ENCODE data around the gene SLC25A39. TPM values are rescaled to one million over a fixed set of nuclear protein-coding genes. Genes with fewer than 3 reads are reported as not detected.
"Not testable (repeated sequence)": the region's sequence is repeated elsewhere in the genome, so short reads cannot be mapped to it uniquely, and the experiment has no call there.

The SLC25A39 gene
- total RNA-seq, 1 donor from 2014 or later: 129 TPM

GRCh38 chr17:44334727-44335126 lies 10.1 kb upstream of the SLC25A39 start:
- POLR2A ChIA-PET: interaction anchor here (0.7 to 1.2 kb wide), 5 partner anchors 8 to 232 kb away, joined by 3 to 7 read pairs (median 5); partner anchors contain the start of gene GRN
- intact Hi-C loops (cut with micrococcal nuclease): no loop called here
- H3K4me3 Mint-ChIP-seq: no peak overlapping the region

GRCh38 chr17:44334315-44334714 lies 9.7 kb upstream of the SLC25A39 start:
- H3K4me3 Mint-ChIP-seq: no peak overlapping the region
- DNase-seq (no peak), ATAC-seq (ENCODE audit: low read depth) (no peak)
- ChIA-PET POLR2A (interaction anchor here (0.8 to 1.2 kb wide), 2 partner anchors 11 to 13 kb away, joined by 3 to 7 read pairs; no protein-coding TSS in a partner anchor), CTCF (no interaction called here)
- no peaks in the 10 kb centered on the region for H3K36me3 Mint-ChIP-seq (ENCODE audit: low read depth)
- peaks cover 27% of the 10 kb centered on the region for H3K4me1 Mint-ChIP-seq
- TF ChIP-seq CTCF (IDR thresholded peaks at IDR 0.05): no peak
- intact Hi-C loops (cut with micrococcal nuclease): no loop called here
- H3K27ac Mint-ChIP-seq: peak overlapping the region; percentile 53
- H3K27me3 Mint-ChIP-seq: no peaks in the 10 kb centered on the region
- no peaks in the 10 kb centered on the region for H3K9me3 Mint-ChIP-seq

More at GRCh38 chr17:44334727-44335126, 10.1 kb upstream of the SLC25A39 start:
- H3K36me3 Mint-ChIP-seq (ENCODE audit: low read depth): no peaks in the 10 kb centered on the region
- no peak for TF ChIP-seq CTCF (IDR thresholded peaks at IDR 0.05)
- CTCF ChIA-PET: no interaction called here
- peak overlapping the region; percentile 53 for H3K27ac Mint-ChIP-seq
- no peak for ATAC-seq (ENCODE audit: low read depth)
- peaks cover 27% of the 10 kb centered on the region for H3K4me1 Mint-ChIP-seq
- DNase-seq: no peak
- H3K27me3 Mint-ChIP-seq: no peaks in the 10 kb centered on the region
- no peaks in the 10 kb centered on the region for H3K9me3 Mint-ChIP-seq

- no peaks in the 10 kb centered on the region for H3K27me3 Mint-ChIP-seq
- no peak for TF ChIP-seq CTCF (IDR thresholded peaks at IDR 0.05)
- H3K4me3 Mint-ChIP-seq: no peak overlapping the region
- H3K9me3 Mint-ChIP-seq: no peaks in the 10 kb centered on the region
- intact Hi-C loops (cut with micrococcal nuclease): no loop called here
- DNase-seq: no peak
- ATAC-seq (ENCODE audit: low read depth): no peak
- POLR2A ChIA-PET: interaction anchor here (1.2 to 11.6 kb wide), 2 partner anchors 12 to 115 kb away, joined by 7 to 237 read pairs; partner anchors contain the start of gene UBTF
- peaks cover 23% of the 10 kb centered on the region for H3K4me1 Mint-ChIP-seq
- CTCF ChIA-PET: interaction anchor here (0.9 to 4.2 kb wide), 4 partner anchors 12 to 123 kb away, joined by 4 to 38 read pairs (median 20); partner anchors contain the start of genes GRN and UBTF
- no peaks in the 10 kb centered on the region for H3K36me3 Mint-ChIP-seq (ENCODE audit: low read depth)
- H3K27ac Mint-ChIP-seq: no peak overlapping the region
Observed at GRCh38 chr17:44333371-44333770, 8.7 kb upstream of the SLC25A39 start.

- H3K27ac Mint-ChIP-seq: no peak overlapping the region
- peak; percentile 32 for ATAC-seq (ENCODE audit: low read depth)
- no peaks in the 10 kb centered on the region for H3K36me3 Mint-ChIP-seq (ENCODE audit: low read depth)
- intact Hi-C loops (cut with micrococcal nuclease): loop anchor here (1.0 kb wide), 4 partner anchors 14 to 131 kb away; partner anchors contain the start of gene GRN
- no peaks in the 10 kb centered on the region for H3K9me3 Mint-ChIP-seq
- H3K4me3 Mint-ChIP-seq: no peak overlapping the region
- peak; percentile 88 for TF ChIP-seq CTCF (IDR thresholded peaks at IDR 0.05)
- no peak for DNase-seq
- ChIA-PET CTCF (interaction anchor here (0.7 to 4.6 kb wide), 15 partner anchors 13 to 306 kb away, joined by 3 to 45 read pairs (median 4); partner anchors contain the start of genes GRN and UBTF), POLR2A (interaction anchor here (1.5 to 11.6 kb wide), 6 partner anchors 14 to 125 kb away, joined by 5 to 237 read pairs (median 12); partner anchors contain the start of genes GRN and UBTF)
- peaks cover 34% of the 10 kb centered on the region for H3K4me1 Mint-ChIP-seq
- no peaks in the 10 kb centered on the region for H3K27me3 Mint-ChIP-seq
Observed at GRCh38 chr17:44331249-44331760, 6.7 kb upstream of the SLC25A39 start.

GRCh38 chr17:44330263-44330662 lies 5.6 kb upstream of the SLC25A39 start:
- CTCF ChIA-PET: interaction anchor here (0.7 to 4.6 kb wide), 11 partner anchors 15 to 231 kb away, joined by 3 to 45 read pairs (median 9); partner anchors contain the start of genes GRN and UBTF
- intact Hi-C loops (cut with micrococcal nuclease); DNase-seq; H3K4me3 Mint-ChIP-seq; H3K27me3 Mint-ChIP-seq; H3K27ac Mint-ChIP-seq; H3K9me3 Mint-ChIP-seq; H3K36me3 Mint-ChIP-seq (ENCODE audit: low read depth); ATAC-seq (ENCODE audit: low read depth): not testable (repeated sequence)
- peaks cover 37% of the 10 kb centered on the region for H3K4me1 Mint-ChIP-seq
- POLR2A ChIA-PET: interaction anchor here (0.6 to 11.6 kb wide), 8 partner anchors 15 to 220 kb away, joined by 3 to 237 read pairs (median 10); partner anchors contain the start of genes GRN and UBTF

- H3K4me1 Mint-ChIP-seq: peaks cover 33% of the 10 kb centered on the region
- H3K27ac Mint-ChIP-seq; H3K4me3 Mint-ChIP-seq; H3K27me3 Mint-ChIP-seq; H3K36me3 Mint-ChIP-seq (ENCODE audit: low read depth); H3K9me3 Mint-ChIP-seq; ATAC-seq (ENCODE audit: low read depth); DNase-seq: not testable (repeated sequence)
- intact Hi-C loops (cut with micrococcal nuclease): loop anchor here (5.0 kb wide), 2 partner anchors 207 to 228 kb away; partner anchors contain the start of genes FZD2 and HDAC5
- ChIA-PET CTCF (interaction anchor here (2.2 to 4.6 kb wide), 6 partner anchors 16 to 120 kb away, joined by 6 to 45 read pairs (median 26); partner anchors contain the start of genes GRN and UBTF), POLR2A (interaction anchor here (0.9 to 11.6 kb wide), 3 partner anchors 16 to 219 kb away, joined by 3 to 237 read pairs (median 32); partner anchors contain the start of genes GRN and UBTF)
Observed at GRCh38 chr17:44329516-44329915, 4.9 kb upstream of the SLC25A39 start.

Measured in activated B cell treated with CpG ODN at 0.5 μM for 24 hours (primary cell).